Naive thymus-derived CD4-positive, alpha-beta T cell (primary cell): ENCODE results near the gene KIF24. TPM values are rescaled to one million over a fixed set of nuclear protein-coding genes. Genes with fewer than 3 reads are reported as not detected.
"Not testable (repeated sequence)": the region's sequence is repeated elsewhere in the genome, so short reads cannot be mapped to it uniquely, and the experiment has no call there.

Experiments
- ATAC-seq: fragments of 150-1000 bp; cut with Tn5 transposase; 2 replicates; pipeline ENCODE4 v1.10.0; 2021; ENCODE audit warnings: mild to moderate bottlenecking, moderate library complexity
- CTCF ChIA-PET: fragments of 350-600 bp; sonication (Branson Sonifier 250); formaldehyde crosslinking; loops from one replicate; lab custom pipeline; 2021; ENCODE audit warnings: antibody characterized with exemption; lab: Charles Lee
- POLR2A ChIA-PET: fragments of 350-600 bp; sonication (Branson Sonifier 250); formaldehyde crosslinking; loops from one replicate; lab custom pipeline; 2021; ENCODE audit warnings: antibody characterized with exemption, inconsistent platforms; lab: Charles Lee
- DNase-seq, 9 donors: peaks; one replicate each; pipeline versions ENCODE4 v3.0.0 to v3.0.0-alpha.2; 2020 to 2022; ENCODE audit warnings: mixed read lengths in 1 of 9
- H3K27ac ChIP-seq: one replicate; pipeline ENCODE4 v1.7.0; 2013; ENCODE audit warnings: mild to moderate bottlenecking, low read depth, low read length, moderate library complexity
- H3K27me3 ChIP-seq, 2 donors: one replicate each; pipeline ENCODE4 v1.7.0; 2013; ENCODE audit warnings: low read length in 2 of 2, mild to moderate bottlenecking in 2 of 2, moderate library complexity in 2 of 2; ENCODE audit not compliant: control insufficient read depth in 2 of 2, insufficient read depth in 2 of 2
- H3K36me3 ChIP-seq, 3 experiments: 1 replicate in 2 of 3; 2 replicates in 1 of 3; pipeline ENCODE4 v1.7.0; 2013; ENCODE audit warnings: low read length in 3 of 3, mild to moderate bottlenecking in 3 of 3, moderate library complexity in 1 of 3; ENCODE audit not compliant: insufficient read depth in 3 of 3, control insufficient read depth in 2 of 3
- H3K4me1 ChIP-seq, 2 donors: one replicate each; pipeline ENCODE4 v1.7.0; 2013; ENCODE audit warnings: low read length in 2 of 2, mild to moderate bottlenecking in 2 of 2, moderate library complexity in 1 of 2; ENCODE audit not compliant: control insufficient read depth in 2 of 2, insufficient read depth in 2 of 2
- H3K4me3 ChIP-seq: 2 replicates; pipeline ENCODE4 v1.7.0; 2013; ENCODE audit warnings: mild to moderate bottlenecking, low read length
- H3K9me3 ChIP-seq, 3 experiments: 1 replicate in 2 of 3; 2 replicates in 1 of 3; pipeline ENCODE4 v1.7.0; 2013; ENCODE audit warnings: low read length in 3 of 3; ENCODE audit not compliant: control insufficient read depth in 2 of 3
- H3K27ac Mint-ChIP-seq, 9 donors: one replicate each; pipeline ENCODE4 v1.8.0; 2020 to 2022; ENCODE audit warnings: mixed read lengths in 9 of 9, mild to moderate bottlenecking in 8 of 9, moderate library complexity in 5 of 9, inconsistent platforms in 2 of 9
- H3K27me3 Mint-ChIP-seq, 5 donors: one replicate each; pipeline ENCODE4 v1.8.0; 2021 to 2022; ENCODE audit warnings: mixed read lengths in 5 of 5, mild to moderate bottlenecking in 1 of 5
- H3K36me3 Mint-ChIP-seq, 5 donors: one replicate each; pipeline ENCODE4 v1.8.0; 2020 to 2022; ENCODE audit warnings: mixed read lengths in 5 of 5, mild to moderate bottlenecking in 3 of 5, inconsistent platforms in 1 of 5
- H3K4me1 Mint-ChIP-seq, 7 donors: one replicate each; pipeline ENCODE4 v1.8.0; 2020 to 2022; ENCODE audit warnings: mixed read lengths in 7 of 7, mild to moderate bottlenecking in 3 of 7, inconsistent platforms in 1 of 7
- H3K4me3 Mint-ChIP-seq, 10 donors: one replicate each; pipeline ENCODE4 v1.8.0; 2020 to 2022; ENCODE audit warnings: mild to moderate bottlenecking in 10 of 10, mixed read lengths in 10 of 10, moderate library complexity in 6 of 10, inconsistent platforms in 2 of 10
- H3K9me3 Mint-ChIP-seq, 11 donors: one replicate each; pipeline ENCODE4 v1.8.0; 2020 to 2022; ENCODE audit warnings: mixed read lengths in 11 of 11, mild to moderate bottlenecking in 4 of 11, inconsistent platforms in 1 of 11, moderate library complexity in 1 of 11
- intact Hi-C, 2 donors: fragments of 100-400 bp; cut with micrococcal nuclease; formaldehyde crosslinking; loops; one replicate each; pipeline ENCODE4 v1.15.1; 2023
- polyA plus RNA-seq, 2 donors: library from polyadenylated mRNA; unstranded; fragments of 300-500 nt; fragmentation: Illumina TruSeq; gene quantifications; one replicate each; pipeline ENCODE4 v1.2.3, GENCODE V29; 2021
- total RNA-seq, 6 experiments: library from RNA in 5 of 6; stranded (reverse) in 5 of 6; gene quantifications; 1 replicate in 5 of 6; 2 replicates in 1 of 6; pipeline ENCODE4 v1.2.3 and lab custom pipeline; 2021 to 2026

KIF24 gene
- total and polyA plus RNA-seq, 7 experiments from 2014 or later = 0.11 to 6.0 (median 0.23) TPM

DNA sequence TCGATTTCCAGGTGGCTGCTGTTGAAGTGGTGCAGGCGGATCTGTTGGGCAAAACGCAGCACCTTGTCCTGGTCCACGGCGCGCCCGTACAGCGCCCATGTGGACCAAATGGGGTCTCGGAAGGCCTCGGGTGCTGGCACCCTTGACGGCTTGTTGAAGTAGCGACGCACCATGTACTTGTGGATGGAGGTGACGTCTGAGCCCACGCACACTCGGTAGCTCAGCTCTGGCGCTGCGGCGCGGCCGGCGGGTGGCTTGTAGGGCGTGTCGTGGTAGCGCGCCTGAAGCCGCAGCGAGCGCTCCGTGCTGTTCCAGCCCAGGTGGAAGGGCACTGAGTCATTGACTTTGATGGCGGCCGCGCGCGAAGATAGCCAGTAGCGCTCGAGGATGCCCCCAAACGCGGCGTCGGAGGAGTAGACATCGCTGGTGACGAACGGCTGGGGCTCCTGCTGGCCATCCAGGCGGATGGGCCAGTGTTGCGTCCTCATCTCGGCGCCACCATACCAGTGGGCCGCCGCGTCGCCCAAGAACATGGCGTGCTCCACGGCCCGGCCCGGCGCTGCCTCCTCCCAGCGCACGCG, 42.9 kb upstream of the KIF24 start:
- Histone ChIP-seq H3K36me3 (no peaks in the 10 kb centered on the region), H3K9me3 (no peaks in the 10 kb centered on the region), H3K27me3 (no peaks in the 10 kb centered on the region), H3K4me1 (peaks cover 0 to under 1% of the 10 kb centered on the region in 2 donors), H3K27ac (no peak overlapping the region), H3K4me3 (no peak overlapping the region)
- no peak overlapping the region for H3K27ac Mint-ChIP-seq
- intact Hi-C loops = loop anchor here in 1 of 2 donors (10.0 kb wide), 2 partner anchors 1077 to 1443 kb away; partner anchors contain the start of genes HINT2, NFX1 and SPAG8
- H3K4me3 Mint-ChIP-seq = no peak overlapping the region
- peaks cover 0 to 5% (median 0%) of the 10 kb centered on the region in 11 donors for H3K9me3 Mint-ChIP-seq
- peaks cover 3 to 17% (median 13%) of the 10 kb centered on the region in 7 donors for H3K4me1 Mint-ChIP-seq
- ATAC-seq = no peak
- no peaks in the 10 kb centered on the region for H3K27me3 Mint-ChIP-seq
- ChIA-PET POLR2A (no interaction called here), CTCF (no interaction called here)
- DNase-seq = no peak
- peaks cover 0 to 25% (median 16%) of the 10 kb centered on the region in 5 donors for H3K36me3 Mint-ChIP-seq

DNA sequence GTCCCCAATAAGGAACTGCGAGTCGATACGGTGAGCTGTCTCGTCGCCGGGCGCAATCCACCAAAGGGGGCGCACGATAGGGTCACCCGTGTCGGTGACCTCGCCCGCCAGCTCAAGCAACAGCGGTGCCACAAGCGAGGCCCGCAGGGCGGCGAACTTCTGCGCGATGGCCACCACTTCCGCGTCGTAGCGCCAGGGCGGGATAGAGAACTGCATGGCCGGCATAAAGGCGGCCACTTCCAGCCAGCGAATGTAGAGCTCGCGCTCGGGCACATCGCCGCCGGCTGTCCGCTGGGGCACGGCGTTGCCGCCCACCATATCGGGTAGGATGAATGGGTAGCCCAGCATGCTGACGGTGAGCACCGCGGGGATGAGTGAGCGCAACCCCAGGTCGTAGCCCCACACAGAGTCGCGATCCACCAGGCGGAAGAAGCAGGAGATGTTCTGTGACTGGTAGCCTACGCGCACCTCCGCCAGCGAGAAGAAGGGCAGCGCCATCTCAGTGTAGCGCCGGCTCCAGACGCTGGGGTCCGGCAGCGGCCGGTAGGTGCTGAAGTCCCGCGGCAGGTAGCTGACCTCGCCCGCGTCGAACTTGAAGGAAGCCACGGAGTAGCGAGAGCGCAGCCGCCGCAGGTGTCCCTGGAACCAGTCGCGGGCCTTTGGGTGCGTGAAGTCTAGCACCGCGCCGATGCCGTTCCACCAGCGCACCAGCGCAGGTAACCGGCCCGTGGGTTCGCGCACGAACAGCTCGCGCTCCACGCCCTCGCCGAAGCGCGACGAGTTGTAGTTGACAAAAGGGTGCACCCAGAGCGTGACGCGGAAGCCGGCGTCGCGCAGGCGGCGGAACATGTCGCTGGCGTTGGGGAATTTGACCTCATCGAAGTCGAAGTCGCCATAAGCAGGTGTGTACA, 42.2 kb upstream of the KIF24 start:
- no peaks in the 10 kb centered on the region for H3K9me3 ChIP-seq
- H3K4me3 ChIP-seq = no peak overlapping the region
- H3K4me1 ChIP-seq = no peaks in the 10 kb centered on the region
- intact Hi-C loops = loop anchor here in 1 of 2 donors (10.0 kb wide), 2 partner anchors 1076 to 1444 kb away; partner anchors contain the start of genes HINT2, NFX1 and SPAG8
- ChIA-PET POLR2A (interaction anchor here (0.8 kb wide), 1 partner anchor 290 kb away, joined by 3 read pairs; no protein-coding TSS in a partner anchor), CTCF (no interaction called here)
- Mint-ChIP-seq H3K4me3 (peak overlapping the region in 3 of 10 donors; percentile 14 to 59 (median 50)), H3K9me3 (peaks cover 0 to 5% (median 0%) of the 10 kb centered on the region in 11 donors), H3K36me3 (peaks cover 0 to 25% (median 21%) of the 10 kb centered on the region in 5 donors), H3K27ac (no peak overlapping the region), H3K27me3 (no peaks in the 10 kb centered on the region), H3K4me1 (peaks cover 0 to 12% (median 11%) of the 10 kb centered on the region in 7 donors)
- peak; percentile 16 for ATAC-seq
- H3K27me3 ChIP-seq = no peaks in the 10 kb centered on the region
- H3K27ac ChIP-seq = no peak overlapping the region
- DNase-seq = no peak
- H3K36me3 ChIP-seq = no peaks in the 10 kb centered on the region

GRCh38 chr9:34370335-34370969, 41.4 kb upstream of the KIF24 start:
- Histone ChIP-seq H3K4me3 (no peak overlapping the region), H3K27me3 (no peaks in the 10 kb centered on the region), H3K36me3 (no peaks in the 10 kb centered on the region), H3K9me3 (no peaks in the 10 kb centered on the region), H3K27ac (no peak overlapping the region), H3K4me1 (no peaks in the 10 kb centered on the region)
- POLR2A ChIA-PET = interaction anchor here (0.5 to 0.8 kb wide), 2 partner anchors 188 to 291 kb away, joined by 3 read pairs; no protein-coding TSS in a partner anchor
- Mint-ChIP-seq H3K4me1 (peaks cover 0 to 6% (median 3%) of the 10 kb centered on the region in 7 donors), H3K27me3 (no peaks in the 10 kb centered on the region), H3K4me3 (peak overlapping the region in 1 of 10 donors; percentile 14), H3K36me3 (peaks cover 0 to 25% (median 21%) of the 10 kb centered on the region in 5 donors), H3K27ac (peak overlapping the region in 1 of 9 donors; percentile 13), H3K9me3 (peaks cover 0 to 5% (median 0%) of the 10 kb centered on the region in 11 donors)
- intact Hi-C loops = loop anchor here in 1 of 2 donors (10.0 kb wide), 2 partner anchors 1076 to 1444 kb away; partner anchors contain the start of genes HINT2, NFX1 and SPAG8
- CTCF ChIA-PET = no interaction called here
- ATAC-seq (no peak), DNase-seq (no peak)

- Mint-ChIP-seq H3K9me3 (peaks cover 0 to 5% (median 0%) of the 10 kb centered on the region in 11 donors), H3K4me1 (peaks cover 0 to 6% (median 2%) of the 10 kb centered on the region in 7 donors), H3K27me3 (no peaks in the 10 kb centered on the region), H3K4me3 (no peak overlapping the region), H3K36me3 (peaks cover 0 to 25% (median 21%) of the 10 kb centered on the region in 5 donors), H3K27ac (no peak overlapping the region)
- intact Hi-C loops = loop anchor here in 1 of 2 donors (10.0 kb wide), 2 partner anchors 1075 to 1445 kb away; partner anchors contain the start of genes HINT2, NFX1 and SPAG8
- Histone ChIP-seq H3K27me3 (no peaks in the 10 kb centered on the region), H3K27ac (no peak overlapping the region), H3K4me1 (peaks cover 0 to 5% of the 10 kb centered on the region in 2 donors), H3K9me3 (no peaks in the 10 kb centered on the region), H3K36me3 (no peaks in the 10 kb centered on the region), H3K4me3 (no peak overlapping the region)
- ChIA-PET POLR2A (no interaction called here), CTCF (no interaction called here)
- no peak for DNase-seq
- no peak for ATAC-seq
Measured at GRCh38 chr9:34369636-34370035, 40.6 kb upstream of the KIF24 start.

DNA sequence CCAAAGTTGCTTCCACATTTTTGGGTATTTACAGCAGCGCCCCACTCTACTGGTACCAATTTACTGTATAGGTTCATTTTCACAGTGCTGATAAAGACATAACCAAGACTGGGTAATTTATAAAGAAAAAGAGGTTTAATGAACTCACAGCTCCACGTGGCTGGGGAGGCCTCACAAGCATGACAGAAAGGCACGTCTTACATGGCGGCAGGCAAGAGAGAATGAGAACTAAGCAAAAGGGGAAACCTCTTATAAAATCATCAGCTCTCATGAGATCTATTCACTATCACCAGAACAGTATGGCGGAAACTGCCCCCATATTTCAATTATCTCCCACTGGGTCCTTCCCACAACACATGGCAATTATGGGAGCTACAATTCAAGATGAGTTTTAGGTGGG, 39.7 kb upstream of the KIF24 start:
- DNase-seq, H3K9me3 Mint-ChIP-seq, H3K27me3 Mint-ChIP-seq, H3K27ac ChIP-seq, H3K4me3 ChIP-seq, H3K9me3 ChIP-seq, H3K4me3 Mint-ChIP-seq, ATAC-seq, intact Hi-C loops, POLR2A ChIA-PET, H3K27me3 ChIP-seq, H3K27ac Mint-ChIP-seq, H3K36me3 ChIP-seq: not testable (repeated sequence)
- peaks cover 0 to 13% of the 10 kb centered on the region in 2 donors for H3K4me1 ChIP-seq
- H3K4me1 Mint-ChIP-seq = peaks cover 6 to 15% (median 10%) of the 10 kb centered on the region in 7 donors
- CTCF ChIA-PET = interaction anchor here (1.5 kb wide), 1 partner anchor 9 kb away, joined by 3 read pairs; no protein-coding TSS in a partner anchor
- peaks cover 0 to 27% (median 20%) of the 10 kb centered on the region in 5 donors for H3K36me3 Mint-ChIP-seq
